GM12878 (cell line): ENCODE data around the gene SLC17A7. TPM values are rescaled to one million over a fixed set of nuclear protein-coding genes. Genes with fewer than 3 reads are reported as not detected.
A peak's percentile ranks its signal among the peaks of the same experiment; 100 is the strongest.

Source experiments
- ATAC-seq: fragments of 200-7000 bp; cut with Tn5 transposase; 3 replicates; pipeline ENCODE4 v1.9.1; 2020; ENCODE audit warnings: mild to moderate bottlenecking, moderate library complexity
- BruUV-seq: library from RNA; stranded (reverse); fragments of 400-500 nt; replicated peaks from 2 replicates; lab custom pipeline; 2021; lab: Mats Ljungman, UMichigan
- CTCF ChIA-PET: fragments of 300-600 bp; sonication (Branson Sonifier 250); formaldehyde crosslinking; extraction: SDS; loops from one replicate; lab custom pipeline; 2021; ENCODE audit warnings: inconsistent platforms; lab: Yijun Ruan, JAX
- POLR2A ChIA-PET: fragments of 350-600 bp; formaldehyde crosslinking; extraction: SDS; loops from one replicate; lab custom pipeline; 2021; ENCODE audit warnings: inconsistent platforms; lab: Charles Lee
- RAD21 ChIA-PET: fragments of 300-600 bp; sonication (Branson Sonifier 250); formaldehyde crosslinking; loops from one replicate; lab custom pipeline; 2023; ENCODE audit warnings: antibody characterized with exemption; ENCODE audit not compliant: unreplicated experiment; lab: Charles Lee
- SMC1A ChIA-PET: fragments of 300-600 bp; sonication (Branson Sonifier 250); formaldehyde crosslinking; loops from one replicate; lab custom pipeline; 2023; ENCODE audit not compliant: unreplicated experiment, uncharacterized antibody; lab: Charles Lee
- DNase-seq: peaks from one replicate; pipeline ENCODE4 v3.0.0-alpha.2; 2011; ENCODE audit warnings: low read depth, low spot score
- FAIRE-seq: peaks from 3 replicates; lab custom pipeline; 2011; peaks lifted over from hg19 to GRCh38; lab: Jason Lieb, UNC
- H2AFZ ChIP-seq: 2 replicates; pipeline ENCODE4 v1.6.0; 2011; ENCODE audit warnings: low read depth, low read length, control low read depth; ENCODE audit not compliant: control insufficient read depth
- H3K27ac ChIP-seq: 2 replicates; pipeline ENCODE4 v1.5.1; 2011; ENCODE audit warnings: control low read depth; ENCODE audit not compliant: control insufficient read depth, insufficient read depth
- H3K27me3 ChIP-seq, 2 experiments: replicated peaks in 1 of 2; 2 replicates each; pipeline versions ENCODE4 v1.6.0 to v1.6.1; 2011; ENCODE audit warnings: low read length in 1 of 2; ENCODE audit not compliant: control insufficient read depth in 2 of 2, insufficient read depth in 2 of 2
- H3K36me3 ChIP-seq, 2 experiments: 2 replicates each; pipeline ENCODE4 v1.5.1; 2011; ENCODE audit warnings: low read length in 1 of 2; ENCODE audit not compliant: control insufficient read depth in 2 of 2, insufficient read depth in 2 of 2
- H3K4me1 ChIP-seq: 2 replicates; pipeline ENCODE4 v1.6.1; 2011; ENCODE audit warnings: mild to moderate bottlenecking, low read length, moderate library complexity, mixed read lengths; ENCODE audit not compliant: control insufficient read depth, insufficient read depth
- H3K4me2 ChIP-seq: 2 replicates; pipeline ENCODE4 v1.6.0; 2011; ENCODE audit warnings: control low read depth; ENCODE audit not compliant: control insufficient read depth, insufficient read depth
- H3K4me3 ChIP-seq: fragments of 200-600 bp; sonication (generic); 2 replicates; pipeline ENCODE4 v1.5.1; 2016
- H3K79me2 ChIP-seq: 2 replicates; pipeline ENCODE4 v1.6.0; 2011; ENCODE audit warnings: low read length; ENCODE audit not compliant: control insufficient read depth, insufficient read depth
- H3K9ac ChIP-seq: 2 replicates; pipeline ENCODE4 v1.8.0; 2011; ENCODE audit warnings: low read length, control low read depth, mixed read lengths; ENCODE audit not compliant: control insufficient read depth, insufficient read depth
- H3K9me3 ChIP-seq: replicated peaks from 3 replicates; pipeline ENCODE4 v1.5.1; 2011; ENCODE audit warnings: mild to moderate bottlenecking, low read length; ENCODE audit not compliant: control insufficient read depth, insufficient read depth
- H4K20me1 ChIP-seq: 2 replicates; pipeline ENCODE4 v1.6.0; 2011; ENCODE audit not compliant: control insufficient read depth, insufficient read depth
- CHD4 ChIP-seq: fragments of 200-600 bp; sonication (generic); IDR thresholded peaks from 2 replicates; pipeline ENCODE4 v1.6.1; 2016; ENCODE audit warnings: mild to moderate bottlenecking
- FOXK2 ChIP-seq: fragments of 450-650 bp; IDR thresholded peaks from 2 replicates; pipeline ENCODE4 v1.6.1; 2017; ENCODE audit warnings: mild to moderate bottlenecking, moderate library complexity
- NFIC ChIP-seq: IDR thresholded peaks from 2 replicates; pipeline ENCODE4 v1.6.1; 2012; ENCODE audit warnings: low read depth, mild to moderate bottlenecking, inconsistent platforms, low read length, moderate library complexity
- SUPT20H ChIP-seq: IDR thresholded peaks from 2 replicates; pipeline ENCODE4 v1.6.1; 2011; ENCODE audit warnings: low read depth, mild to moderate bottlenecking, low read length, moderate library complexity, borderline replicate concordance; ENCODE audit not compliant: control insufficient read depth
- SUZ12 ChIP-seq: fragments of 200-600 bp; sonication (generic); IDR thresholded peaks from one replicate; pipeline ENCODE4 v1.6.1; 2018; ENCODE audit warnings: antibody characterized with exemption, mild to moderate bottlenecking; ENCODE audit not compliant: unreplicated experiment
- TAF1 ChIP-seq: IDR thresholded peaks from 2 replicates; pipeline ENCODE4 v1.6.1; 2011; ENCODE audit warnings: mild to moderate bottlenecking, low read depth, low read length, borderline replicate concordance
- ZNF207 ChIP-seq: fragments of 450-650 bp; IDR thresholded peaks from 2 replicates; pipeline ENCODE4 v1.6.1; 2014; ENCODE audit warnings: antibody characterized with exemption, mild to moderate bottlenecking, borderline replicate concordance
- WGBS: methylation state at CpG from one replicate; pipeline ENCODE4 v1.1.6; 2016; ENCODE audit warnings: low lambda C conversion rate; ENCODE audit not compliant: insufficient replicate concordance, insufficient coverage; ENCODE audit errors: missing lambda C conversion rate; 5-methylcytosine and 5-hydroxymethylcytosine counted together
- in situ Hi-C: fragments of 300-500 bp; cut with MboI; formaldehyde crosslinking; loops from 9 replicates; pipeline ENCODE4 v1.14.3; 2018; ENCODE audit warnings: mixed read lengths
- intact Hi-C: fragments of 100-400 bp; cut with micrococcal nuclease; formaldehyde crosslinking; loops from one replicate; pipeline ENCODE4 v1.14.2; 2022; ENCODE audit not compliant: unreplicated experiment
- polyA plus RNA-seq, 11 experiments: library from polyadenylated mRNA; depleted of rRNA in 4 of 11; unstranded in 6 of 11; stranded (reverse) in 5 of 11; fragments of >200 nt; fragmentation: Nextera tagmentation in 4 of 11; fragmentation: Illumina TruSeq in 1 of 11; extraction: Ambion mirVana in 4 of 11; extraction: Trizol in 1 of 11; gene quantifications; 1 replicate in 1 of 11; 2 replicates in 10 of 11; pipeline versions ENCODE4 v1.2.1 to v1.2.3, GENCODE V29; 2011 to 2016; ENCODE audit warnings: inconsistent platforms in 2 of 11, missing spikeins in 2 of 11, low read depth in 1 of 11
- total RNA-seq, 4 experiments: library from RNA; depleted of rRNA in 3 of 4; stranded (reverse); fragments of >200 nt in 3 of 4; fragmentation: Illumina TruSeq in 1 of 4; extraction: Trizol in 1 of 4; gene quantifications; 2 replicates each; pipeline versions ENCODE4 v1.2.1 to v1.2.3, GENCODE V29; 2013 to 2021
- TF ChIP-seq, protein P1 (sequence below): IDR thresholded peaks from 2 replicates; pipeline ENCODE4 v1.6.1; 2011; ENCODE audit warnings: borderline replicate concordance, low read depth, mild to moderate bottlenecking, moderate library complexity, mixed read lengths, low read length; ENCODE audit not compliant: insufficient read depth; ENCODE audit errors: extremely low read length

The SLC17A7 gene
- total and polyA plus RNA-seq, 10 of the 15 experiments (the other 5 are each of a cell fraction or from before 2014, with no cell fraction given), result 0.03 to 0.24 (median 0.06) TPM; not detected in 6

DNA sequence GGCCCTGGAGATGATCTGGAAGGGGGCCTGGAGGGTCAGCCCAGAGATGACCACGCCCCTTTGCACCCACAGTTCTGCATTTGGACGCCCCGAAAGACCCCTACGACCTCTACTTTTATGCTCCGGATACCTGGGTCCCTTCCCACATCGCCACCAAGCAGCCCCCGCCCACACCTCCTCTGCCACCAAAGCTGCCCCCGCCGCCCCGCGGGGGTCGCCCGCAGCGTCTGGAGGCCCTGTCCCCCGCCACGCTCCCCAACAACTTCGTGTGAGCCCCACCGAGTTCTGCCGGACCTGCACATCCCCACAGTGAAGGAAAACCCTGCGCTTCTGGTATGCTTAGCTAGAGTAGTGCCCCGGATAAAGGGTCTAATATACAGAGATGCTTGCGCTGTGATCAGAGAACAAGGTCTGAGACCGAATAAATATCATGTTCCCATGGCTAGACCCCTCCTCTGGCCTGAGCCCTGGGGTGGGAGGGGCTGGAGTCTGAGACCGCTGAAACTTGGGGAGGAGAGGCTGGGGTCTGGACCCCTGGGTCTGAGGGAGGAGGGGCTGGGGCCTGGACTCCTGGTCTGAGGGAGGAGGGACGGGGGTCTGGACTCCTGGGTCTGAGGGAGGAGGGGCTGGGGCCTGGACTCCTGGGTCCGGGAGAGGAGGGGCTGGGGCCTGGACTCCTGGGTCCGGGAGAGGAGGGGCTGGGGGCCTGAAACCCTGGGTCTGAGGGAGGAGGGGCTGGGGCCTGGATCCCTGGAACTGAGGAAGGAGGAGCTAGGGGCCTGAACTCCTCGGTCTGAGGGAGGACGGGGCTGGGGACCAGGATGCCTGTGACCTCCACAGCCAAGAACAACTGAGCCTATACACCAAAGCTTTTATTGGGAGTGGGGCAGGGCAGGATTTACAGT, 12.5 kb downstream of the SLC17A7 start:
- no peak overlapping the region for H2AFZ ChIP-seq

GRCh38 chr19:49427855-49428546, 13.3 kb downstream of the SLC17A7 start:
- H3K9ac ChIP-seq, result no peak overlapping the region
- H3K4me3 ChIP-seq, result no peak overlapping the region
- 4% methylated on average over 41 of the region's 45 CpGs for WGBS
- H3K27ac ChIP-seq, result no peak overlapping the region
- H3K4me1 ChIP-seq, result no peaks in the 10 kb centered on the region; the same call in 1 of the 2 replicates
- RAD21 ChIA-PET, result interaction anchor here (0.7 kb wide), 1 partner anchor 40 kb away, joined by 3 read pairs; the partner anchor contains the start of gene KASH5
- in situ Hi-C loops, result no loop called here
- no peaks in the 10 kb centered on the region for H3K9me3 ChIP-seq
- no peak for DNase-seq
- peaks cover 12 to 26% of the 10 kb centered on the region in 2 experiments for H3K27me3 ChIP-seq
- intact Hi-C loops, result no loop called here
- H3K79me2 ChIP-seq, result no peaks in the 10 kb centered on the region
- POLR2A ChIA-PET, result interaction anchor here (0.6 kb wide), 1 partner anchor 159 kb away, joined by 3 read pairs; no protein-coding TSS in a partner anchor
- TF ChIP-seq SUPT20H, result no peak
- TF ChIP-seq, protein P1, sequence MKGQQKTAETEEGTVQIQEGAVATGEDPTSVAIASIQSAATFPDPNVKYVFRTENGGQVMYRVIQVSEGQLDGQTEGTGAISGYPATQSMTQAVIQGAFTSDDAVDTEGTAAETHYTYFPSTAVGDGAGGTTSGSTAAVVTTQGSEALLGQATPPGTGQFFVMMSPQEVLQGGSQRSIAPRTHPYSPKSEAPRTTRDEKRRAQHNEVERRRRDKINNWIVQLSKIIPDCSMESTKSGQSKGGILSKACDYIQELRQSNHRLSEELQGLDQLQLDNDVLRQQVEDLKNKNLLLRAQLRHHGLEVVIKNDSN, result peak; percentile 37
- TF ChIP-seq NFIC, result no peak
- peak; percentile 86 for TF ChIP-seq SUZ12
- no peak for TF ChIP-seq FOXK2
- TF ChIP-seq TAF1, result no peak
- no peaks in the 10 kb centered on the region for H4K20me1 ChIP-seq
- CTCF ChIA-PET, result interaction anchor here (1.3 to 3.3 kb wide), 3 partner anchors 24 to 46 kb away, joined by 3 to 17 read pairs (median 3); no protein-coding TSS in a partner anchor
- H3K4me2 ChIP-seq, result no peak overlapping the region
- H2AFZ ChIP-seq, result no peak overlapping the region
- no peak for FAIRE-seq
- SMC1A ChIA-PET, result interaction anchor here (1.4 kb wide), 1 partner anchor 202 kb away, joined by 3 read pairs; no protein-coding TSS in a partner anchor
- no TSS peak for BruUV-seq
- H3K36me3 ChIP-seq, result no peaks in the 10 kb centered on the region
- ATAC-seq, result peak; percentile 62

More for the DNA sequence above, 12.5 kb downstream of the SLC17A7 start:
- Histone ChIP-seq H3K4me1 (no peaks in the 10 kb centered on the region; the same call in 1 of the 2 replicates), H3K27ac (no peak overlapping the region), H3K9me3 (no peaks in the 10 kb centered on the region), H3K36me3 (no peaks in the 10 kb centered on the region), H3K27me3 (peaks cover 12 to 24% of the 10 kb centered on the region in 2 experiments), H3K79me2 (no peaks in the 10 kb centered on the region), H3K4me2 (no peak overlapping the region), H3K9ac (no peak overlapping the region), H3K4me3 (no peak overlapping the region), H4K20me1 (no peaks in the 10 kb centered on the region)
- FAIRE-seq, result no peak
- in situ Hi-C loops (no loop called here), intact Hi-C loops (no loop called here)
- BruUV-seq, result no TSS peak
- POLR2A ChIA-PET, result interaction anchor here (0.6 kb wide), 1 partner anchor 160 kb away, joined by 3 read pairs; no protein-coding TSS in a partner anchor
- RAD21 ChIA-PET, result no interaction called here
- 14% methylated on average over 23 of the region's 29 CpGs for WGBS
- no peak for ATAC-seq
- CTCF ChIA-PET, result interaction anchor here (0.6 to 1.7 kb wide), 9 partner anchors 9 to 113 kb away, joined by 3 to 8 read pairs (median 3); no protein-coding TSS in a partner anchor
- SMC1A ChIA-PET, result interaction anchor here (0.8 to 1.5 kb wide), 4 partner anchors 12 to 202 kb away, joined by 3 to 9 read pairs (median 4); no protein-coding TSS in a partner anchor
- TF ChIP-seq SUZ12 (peak; percentile 6), CHD4 (no peak), ZNF207 (no peak)
- no peak for DNase-seq
